Stimulated activated CD4-positive, alpha-beta T cell treated with anti-CD3 and anti-CD28 coated beads, TNF-alpha, amount 100 ng/mL, for 24 hours (primary cell): ENCODE measurements around the gene DYRK3.

Source experiments
- DNase-seq, 3 experiments: peaks; one replicate each; pipeline ENCODE4 v3.0.0-alpha.2; 2020; ENCODE audit warnings: low read depth in 3 of 3

DYRK3 gene

DNA sequence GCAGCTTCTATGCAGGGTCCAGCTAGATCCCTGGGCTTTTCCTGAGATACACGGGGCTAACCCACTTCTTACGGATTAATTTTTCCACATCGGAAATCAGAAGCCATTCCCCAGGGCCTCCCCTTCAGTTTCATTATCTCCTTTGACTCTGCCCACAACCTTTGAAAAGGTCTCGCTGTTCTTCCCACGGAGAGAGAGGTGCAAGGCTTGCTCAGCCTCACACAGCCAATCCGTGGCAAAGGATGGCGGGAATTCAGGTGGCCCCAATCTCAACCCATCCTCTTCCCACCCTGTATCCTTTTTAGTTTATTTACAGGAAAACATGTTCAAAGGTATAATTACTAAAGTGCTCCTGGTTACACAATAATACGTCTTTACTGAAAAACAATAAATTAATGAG lies 48.7 kb downstream of the DYRK3 start:
- DNase-seq = no peak

GRCh38 chr1:206684478-206685333 lies 49.4 kb downstream of the DYRK3 start, which contains the start of gene MAPKAPK2:
Gene MAPKAPK2 (plus strand): TSS chr1:206684905. CDS start chr1:206685230, 325 bp downstream.
- DNase-seq = peak; percentile 50 to 68 (median 56)

- peak in 2 of 3 experiments; percentile 9 to 34 for DNase-seq
Measured at GRCh38 chr1:206685334-206685768, 50.0 kb downstream of the DYRK3 start.

- DNase-seq = peak in 2 of 3 experiments; percentile 15 to 42
Measured at GRCh38 chr1:206685769-206686477, 50.6 kb downstream of the DYRK3 start.

DNA sequence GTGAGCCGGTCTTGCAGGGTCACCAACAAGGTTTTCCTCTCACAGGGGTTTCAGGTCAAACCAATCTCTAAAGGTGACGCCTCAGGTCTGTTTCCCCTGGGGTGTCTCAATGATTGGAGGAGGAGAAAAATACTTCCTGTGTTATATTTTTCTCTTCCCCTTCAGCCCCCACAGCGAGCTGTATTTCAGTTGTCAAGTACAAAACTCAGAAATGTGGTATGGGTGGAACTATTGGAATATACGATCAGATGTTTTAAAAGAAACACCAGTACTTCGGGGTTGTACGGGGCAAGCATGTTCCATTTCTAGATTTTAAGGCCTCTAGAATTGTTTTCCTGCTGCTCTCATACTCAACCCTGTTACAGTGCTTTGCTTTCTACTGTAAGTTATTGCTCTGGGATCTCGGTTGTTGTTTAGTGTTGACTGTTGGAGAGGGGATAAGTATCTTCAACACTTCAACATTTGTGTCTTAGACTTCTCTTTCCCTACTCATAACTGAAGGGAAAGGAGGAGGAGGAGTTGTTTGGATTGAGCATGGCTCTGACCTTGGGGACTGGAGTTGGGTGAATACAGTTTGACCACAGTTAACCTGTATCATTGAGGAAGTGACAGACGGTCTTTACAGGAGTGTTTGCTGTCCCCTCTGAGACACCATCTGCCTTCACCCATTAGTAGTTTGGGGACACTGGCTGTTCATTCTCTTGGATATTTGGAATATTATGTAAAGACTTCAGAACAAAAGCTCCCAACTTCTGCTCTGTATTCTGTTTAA lies 51.3 kb downstream of the DYRK3 start:
- no peak for DNase-seq

DNA sequence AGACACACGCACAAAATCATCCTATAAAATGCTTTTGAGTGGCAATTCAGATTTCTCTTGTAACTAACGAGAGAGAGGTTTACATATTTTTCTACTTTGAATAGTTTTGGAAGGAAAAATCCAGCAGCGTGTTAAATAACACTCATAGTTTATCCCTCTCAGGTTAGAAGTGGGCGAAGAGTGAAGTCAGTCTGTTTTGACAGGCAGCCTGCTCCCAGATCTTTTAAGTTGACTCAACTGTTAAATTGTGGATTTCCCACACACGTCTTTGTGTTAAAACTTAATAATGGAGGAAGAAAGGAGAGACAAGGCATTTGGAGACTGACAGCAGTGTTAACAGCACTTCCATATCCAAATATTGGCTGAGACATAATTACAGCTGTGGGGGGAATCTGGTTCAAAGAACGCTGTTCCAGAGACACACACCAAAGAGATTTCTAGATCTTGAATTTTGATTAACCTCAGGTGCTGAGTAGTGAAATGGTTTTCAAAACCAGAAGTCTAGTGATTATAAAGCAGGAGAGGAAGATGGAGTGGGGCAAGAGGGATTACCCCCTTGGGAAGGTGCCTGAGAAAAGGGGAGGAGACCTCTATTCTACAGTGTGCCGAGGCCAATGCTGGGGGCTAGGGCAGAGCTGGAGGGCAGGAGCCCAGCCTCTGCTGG lies 52.0 kb downstream of the DYRK3 start:
- no peak for DNase-seq

GRCh38 chr1:206687915-206688442 lies 52.6 kb downstream of the DYRK3 start:
- no peak for DNase-seq

DNA sequence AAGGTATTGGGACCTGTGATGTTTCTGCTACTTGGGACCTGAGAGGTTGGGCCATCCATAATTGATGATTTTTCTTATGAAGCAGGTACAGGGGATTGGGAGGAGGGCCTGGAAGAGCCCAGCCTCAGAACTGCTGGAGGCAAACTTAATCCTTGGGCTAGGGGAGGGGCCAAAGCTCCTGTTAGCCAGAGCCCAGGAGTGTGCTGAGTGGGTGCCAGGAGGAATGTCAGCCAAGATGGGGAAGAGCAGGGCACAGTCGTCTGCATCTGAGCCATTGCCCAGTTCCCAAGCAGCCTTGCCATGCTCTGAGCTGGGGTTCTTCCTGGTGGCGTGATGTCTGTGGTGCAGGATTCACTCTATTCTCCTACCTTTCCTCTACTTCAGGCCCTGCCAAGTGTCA lies 55.2 kb downstream of the DYRK3 start:
- no peak for DNase-seq

DNA sequence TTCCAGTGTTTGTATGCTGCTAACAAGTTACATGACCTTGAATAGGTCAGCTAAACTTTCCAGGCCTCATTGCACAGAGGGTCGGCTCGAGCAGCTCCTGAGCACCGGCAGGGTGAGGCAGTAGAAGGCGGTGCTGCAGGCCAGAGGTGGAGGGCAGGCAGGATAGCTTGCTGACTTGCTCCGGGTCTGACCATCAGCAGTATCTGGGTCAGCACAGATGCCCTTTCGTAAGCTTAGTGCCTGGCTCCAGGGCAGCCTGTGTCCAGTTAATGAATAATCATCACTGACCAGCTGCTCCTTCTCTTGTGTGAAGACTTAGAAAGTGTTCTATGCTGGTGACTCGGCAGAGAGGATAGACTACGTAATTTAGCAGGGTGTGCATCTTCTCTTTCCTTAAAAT lies 56.3 kb downstream of the DYRK3 start:
- DNase-seq = no peak

DNA sequence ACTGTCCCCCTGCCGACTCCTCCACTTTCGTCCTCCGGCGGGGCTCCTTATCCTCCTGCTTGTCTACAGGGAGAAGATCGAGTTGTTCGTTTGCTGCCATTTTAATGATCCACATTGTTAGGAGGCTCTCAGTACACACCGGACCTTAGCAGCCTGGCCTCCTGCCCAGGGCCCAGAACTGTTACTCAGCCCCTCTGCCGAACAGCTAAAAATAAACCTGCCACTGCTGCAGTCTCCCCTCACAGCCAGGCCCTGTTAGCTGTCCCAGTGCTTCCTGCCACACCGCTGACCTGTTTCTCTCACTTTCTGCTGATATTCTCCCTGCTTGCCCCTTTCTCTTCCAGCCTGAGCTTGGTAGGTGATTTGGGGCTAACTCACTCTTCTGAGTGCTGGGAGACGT lies 57.7 kb downstream of the DYRK3 start:
- DNase-seq = no peak

GRCh38 chr1:206693592-206693991 lies 58.3 kb downstream of the DYRK3 start:
- no peak for DNase-seq

DNA sequence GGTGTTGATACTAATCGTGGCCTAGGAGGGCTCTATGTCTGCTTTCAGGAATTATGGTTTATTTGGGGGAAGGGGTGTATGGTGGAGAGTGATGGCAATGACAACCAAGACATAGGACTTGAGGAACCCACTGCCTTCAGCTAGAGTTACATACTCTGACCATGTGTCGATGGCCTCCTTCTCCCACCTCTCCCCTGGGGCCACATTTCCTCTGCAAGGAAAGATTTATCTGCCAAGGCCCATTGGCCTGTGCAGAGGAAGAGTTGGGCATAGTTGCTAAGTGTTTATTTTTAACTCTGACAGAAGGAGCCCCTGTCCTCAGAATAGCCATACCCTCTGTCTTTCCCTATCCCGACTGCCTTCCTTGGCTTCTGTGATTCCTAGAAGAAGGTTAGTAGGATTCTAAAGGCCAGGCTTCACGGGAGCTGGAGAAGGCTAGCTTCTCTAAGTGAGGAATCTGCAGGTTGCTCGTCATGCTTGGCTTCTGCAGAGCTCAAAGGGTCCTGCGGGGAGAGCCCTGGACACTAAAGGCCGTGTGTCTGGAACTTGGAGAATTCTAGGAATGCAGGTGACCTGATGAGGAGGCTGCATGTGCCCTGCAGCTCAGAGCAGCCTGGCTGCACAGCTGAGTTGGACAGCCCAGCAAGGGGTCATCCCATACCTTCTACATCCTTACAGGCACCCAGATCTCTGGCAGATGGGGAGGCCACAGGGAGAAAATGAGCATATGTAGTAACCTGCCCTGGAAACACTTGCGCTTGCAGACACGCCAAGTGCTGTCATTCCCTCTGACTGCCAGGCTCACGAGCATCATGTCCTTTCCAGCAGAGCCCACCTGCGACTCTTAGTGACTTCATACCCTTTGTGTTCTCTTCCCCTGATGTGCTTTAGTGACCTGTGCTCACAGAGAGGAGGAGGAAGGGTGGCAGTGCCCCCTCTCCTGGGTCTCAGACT lies 59.1 kb downstream of the DYRK3 start:
- DNase-seq = no peak

DNA sequence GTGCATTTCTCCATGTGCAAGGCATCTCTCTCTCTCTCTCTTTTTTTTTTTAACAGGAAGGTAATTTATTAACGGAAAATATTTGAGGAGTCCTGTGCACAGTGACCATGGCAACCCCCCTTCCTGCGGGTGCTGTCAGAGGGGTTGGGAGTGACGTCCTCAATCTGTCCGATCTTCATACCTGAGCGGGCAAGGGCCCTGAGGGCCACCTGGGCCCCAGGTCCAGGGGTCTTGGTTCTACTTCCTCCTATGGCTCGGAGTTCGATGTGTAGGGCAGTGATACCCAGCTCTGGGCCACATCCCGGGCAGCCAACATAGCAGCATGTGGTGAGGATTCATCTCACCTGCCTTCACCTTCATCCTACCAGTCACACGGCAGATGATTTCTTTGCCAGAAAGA lies 60.4 kb downstream of the DYRK3 start:
- no peak for DNase-seq

GRCh38 chr1:206696812-206697585 lies 61.7 kb downstream of the DYRK3 start:
- DNase-seq = no peak

GRCh38 chr1:206698011-206698410 lies 62.7 kb downstream of the DYRK3 start:
- DNase-seq = no peak
